ENCODE measurements around the gene CTNNA3.

DNA sequence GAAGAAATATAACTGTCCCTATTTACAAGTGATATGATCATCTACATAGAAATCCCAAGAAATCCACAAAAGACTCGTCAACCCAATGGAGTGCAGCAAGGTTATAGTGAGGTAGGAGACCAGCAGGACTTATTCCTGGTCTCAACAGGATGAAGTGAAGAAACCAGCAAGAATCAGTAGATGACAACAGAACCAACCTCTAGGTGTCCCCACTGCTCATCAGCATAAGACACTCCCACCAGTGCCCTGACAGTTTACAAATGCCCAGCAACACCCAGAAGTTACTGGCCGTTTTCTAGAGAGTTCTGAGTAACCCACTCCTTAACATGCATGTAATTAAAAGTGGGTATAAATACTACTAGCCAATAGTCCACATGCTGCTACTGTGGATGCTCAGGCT lies 1240.7 kb downstream of the CTNNA3 start:
- TF ChIP-seq, protein P1, sequence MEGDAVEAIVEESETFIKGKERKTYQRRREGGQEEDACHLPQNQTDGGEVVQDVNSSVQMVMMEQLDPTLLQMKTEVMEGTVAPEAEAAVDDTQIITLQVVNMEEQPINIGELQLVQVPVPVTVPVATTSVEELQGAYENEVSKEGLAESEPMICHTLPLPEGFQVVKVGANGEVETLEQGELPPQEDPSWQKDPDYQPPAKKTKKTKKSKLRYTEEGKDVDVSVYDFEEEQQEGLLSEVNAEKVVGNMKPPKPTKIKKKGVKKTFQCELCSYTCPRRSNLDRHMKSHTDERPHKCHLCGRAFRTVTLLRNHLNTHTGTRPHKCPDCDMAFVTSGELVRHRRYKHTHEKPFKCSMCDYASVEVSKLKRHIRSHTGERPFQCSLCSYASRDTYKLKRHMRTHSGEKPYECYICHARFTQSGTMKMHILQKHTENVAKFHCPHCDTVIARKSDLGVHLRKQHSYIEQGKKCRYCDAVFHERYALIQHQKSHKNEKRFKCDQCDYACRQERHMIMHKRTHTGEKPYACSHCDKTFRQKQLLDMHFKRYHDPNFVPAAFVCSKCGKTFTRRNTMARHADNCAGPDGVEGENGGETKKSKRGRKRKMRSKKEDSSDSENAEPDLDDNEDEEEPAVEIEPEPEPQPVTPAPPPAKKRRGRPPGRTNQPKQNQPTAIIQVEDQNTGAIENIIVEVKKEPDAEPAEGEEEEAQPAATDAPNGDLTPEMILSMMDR (IDR thresholded peaks at IDR 0.05), result peak in 2 of 4 donors; percentile 9 to 18
- no peak for TF ChIP-seq POLR2A (IDR thresholded peaks at IDR 0.05)

All from right lobe of liver (tissue), 4 donors.